Panc1 (cell line): ENCODE results near the gene ESR1. TPM values are rescaled to one million over a fixed set of nuclear protein-coding genes. Genes with fewer than 3 reads are reported as not detected.

ENCODE experiments used
- ATAC-seq: fragments of 200-7000 bp; cut with Tn5 transposase; 2 replicates; pipeline ENCODE4 v1.9.1; 2020; ENCODE audit warnings: mild to moderate bottlenecking, moderate library complexity
- BruUV-seq: library from RNA; stranded (reverse); fragments of 400-500 nt; replicated peaks from 2 replicates; lab custom pipeline; 2021; lab: Mats Ljungman, UMichigan
- CTCF ChIA-PET: fragments of 300-600 bp; sonication (Branson Sonifier 250); formaldehyde crosslinking; loops from one replicate; lab custom pipeline; 2022; ENCODE audit warnings: antibody characterized with exemption; lab: Charles Lee
- POLR2A ChIA-PET: fragments of 300-600 bp; sonication (Branson Sonifier 250); formaldehyde crosslinking; loops from one replicate; lab custom pipeline; 2022; ENCODE audit warnings: antibody characterized with exemption; lab: Charles Lee
- DNase-seq: peaks from one replicate; pipeline ENCODE4 v3.0.0-alpha.2; 2010; ENCODE audit warnings: low read depth, low spot score
- H3K27ac ChIP-seq: 2 replicates; pipeline ENCODE4 v1.5.1; 2011; ENCODE audit warnings: mild to moderate bottlenecking, low read length, inconsistent platforms
- H3K27me3 ChIP-seq: fragments of 200-500 bp; sonication (Bioruptor generic); 2 replicates; pipeline ENCODE4 v1.6.0; 2014; ENCODE audit warnings: low read length, inconsistent platforms; ENCODE audit not compliant: control insufficient read depth, insufficient read depth
- H3K36me3 ChIP-seq: fragments of 200-500 bp; sonication (Bioruptor generic); 2 replicates; pipeline ENCODE4 v1.5.1; 2014; ENCODE audit warnings: inconsistent platforms, mild to moderate bottlenecking, low read length, moderate library complexity; ENCODE audit not compliant: control insufficient read depth, insufficient read depth
- H3K4me1 ChIP-seq: 2 replicates; pipeline ENCODE4 v1.5.1; 2011; ENCODE audit warnings: inconsistent platforms, mild to moderate bottlenecking, low read length, moderate library complexity; ENCODE audit not compliant: control insufficient read depth, insufficient read depth
- H3K4me3 ChIP-seq, 2 experiments: 2 replicates each; pipeline ENCODE4 v1.5.1; 2011 to 2012; ENCODE audit warnings: low read depth in 2 of 2, low read length in 2 of 2, mild to moderate bottlenecking in 2 of 2, inconsistent platforms in 1 of 2, moderate library complexity in 1 of 2
- H3K9me3 ChIP-seq: fragments of 200-500 bp; sonication (Bioruptor generic); 2 replicates; pipeline ENCODE4 v1.5.1; 2014; ENCODE audit warnings: low read depth, mild to moderate bottlenecking, inconsistent platforms, low read length, moderate library complexity; ENCODE audit not compliant: control insufficient read depth, insufficient read depth
- POLR2AphosphoS5 ChIP-seq: IDR thresholded peaks from 2 replicates; pipeline ENCODE4 v1.6.1; 2012; ENCODE audit warnings: mild to moderate bottlenecking, low read depth, low read length, moderate library complexity
- SIN3A ChIP-seq: IDR thresholded peaks from 2 replicates; pipeline ENCODE4 v1.6.1; 2012; ENCODE audit warnings: low read depth, mild to moderate bottlenecking, low read length, moderate library complexity, borderline replicate concordance; ENCODE audit not compliant: insufficient read depth
- TCF7L2 ChIP-seq: IDR thresholded peaks from 2 replicates; pipeline ENCODE4 v1.6.1; 2011; ENCODE audit warnings: mild to moderate bottlenecking, low read depth, low read length, inconsistent platforms
- in situ Hi-C: cut with HindIII; loops from 2 replicates; pipeline ENCODE4 v1.10.0; 2016; ENCODE audit warnings: low sequenced_read_pairs, low pct_unique_long_range_greater_than_20kb
- intact Hi-C: fragments of 100-400 bp; cut with micrococcal nuclease; formaldehyde crosslinking; loops from one replicate; pipeline ENCODE4 v1.10.0; 2022; ENCODE audit not compliant: unreplicated experiment
- total RNA-seq: library from RNA; stranded (reverse); gene quantifications from one replicate; pipeline ENCODE4 v1.2.1, GENCODE V29; 2021; ENCODE audit not compliant: unreplicated experiment
- TF ChIP-seq, protein P1 (sequence below): fragments of 450-650 bp; IDR thresholded peaks from 2 replicates; pipeline ENCODE4 v1.5.1; 2017; ENCODE audit warnings: mild to moderate bottlenecking
- TF ChIP-seq, protein P2 (sequence below), 2 experiments: IDR thresholded peaks; 2 replicates each; pipeline ENCODE4 v1.6.1; 2011 to 2012; ENCODE audit warnings: low read depth in 2 of 2, control low read depth in 1 of 2, low read length in 1 of 2, mild to moderate bottlenecking in 1 of 2, moderate library complexity in 1 of 2; ENCODE audit not compliant: insufficient read depth in 1 of 2

Gene ESR1
- total RNA-seq, 1 experiment from 2014 or later, result 0.03 TPM

DNA sequence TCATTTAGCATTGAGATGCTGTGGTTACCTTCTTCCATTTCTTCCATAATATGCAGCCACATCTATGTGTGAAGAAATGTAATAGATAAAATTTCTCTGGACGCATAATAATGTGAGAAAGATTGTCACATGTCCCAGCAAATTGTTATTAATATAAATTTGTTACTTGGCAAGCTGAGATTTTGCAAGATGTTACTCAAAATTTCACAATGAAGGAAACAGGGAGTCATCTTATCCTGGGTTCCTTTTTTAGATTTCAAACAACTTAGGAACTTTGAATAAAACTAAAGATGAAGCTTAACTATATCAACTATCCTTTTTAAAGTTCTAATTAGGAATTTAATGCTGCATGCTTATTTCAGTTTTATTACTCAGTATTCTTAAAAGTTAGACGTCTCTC is 3.6 kb downstream of the ESR1 start:
- DNase-seq, result no peak
- Histone ChIP-seq H3K36me3 (no peaks in the 10 kb centered on the region), H3K27ac (no peak overlapping the region), H3K27me3 (peaks cover 41% of the 10 kb centered on the region), H3K4me1 (no peaks in the 10 kb centered on the region), H3K9me3 (no peaks in the 10 kb centered on the region), H3K4me3 (no peak overlapping the region)
- BruUV-seq, result no TSS peak
- intact Hi-C loops (no loop called here), in situ Hi-C loops (no loop called here)
- ATAC-seq, result no peak
- TF ChIP-seq, protein P1, sequence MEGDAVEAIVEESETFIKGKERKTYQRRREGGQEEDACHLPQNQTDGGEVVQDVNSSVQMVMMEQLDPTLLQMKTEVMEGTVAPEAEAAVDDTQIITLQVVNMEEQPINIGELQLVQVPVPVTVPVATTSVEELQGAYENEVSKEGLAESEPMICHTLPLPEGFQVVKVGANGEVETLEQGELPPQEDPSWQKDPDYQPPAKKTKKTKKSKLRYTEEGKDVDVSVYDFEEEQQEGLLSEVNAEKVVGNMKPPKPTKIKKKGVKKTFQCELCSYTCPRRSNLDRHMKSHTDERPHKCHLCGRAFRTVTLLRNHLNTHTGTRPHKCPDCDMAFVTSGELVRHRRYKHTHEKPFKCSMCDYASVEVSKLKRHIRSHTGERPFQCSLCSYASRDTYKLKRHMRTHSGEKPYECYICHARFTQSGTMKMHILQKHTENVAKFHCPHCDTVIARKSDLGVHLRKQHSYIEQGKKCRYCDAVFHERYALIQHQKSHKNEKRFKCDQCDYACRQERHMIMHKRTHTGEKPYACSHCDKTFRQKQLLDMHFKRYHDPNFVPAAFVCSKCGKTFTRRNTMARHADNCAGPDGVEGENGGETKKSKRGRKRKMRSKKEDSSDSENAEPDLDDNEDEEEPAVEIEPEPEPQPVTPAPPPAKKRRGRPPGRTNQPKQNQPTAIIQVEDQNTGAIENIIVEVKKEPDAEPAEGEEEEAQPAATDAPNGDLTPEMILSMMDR, result no peak
- TF ChIP-seq SIN3A, result no peak
- no peak for TF ChIP-seq POLR2AphosphoS5
- TF ChIP-seq, protein P2, sequence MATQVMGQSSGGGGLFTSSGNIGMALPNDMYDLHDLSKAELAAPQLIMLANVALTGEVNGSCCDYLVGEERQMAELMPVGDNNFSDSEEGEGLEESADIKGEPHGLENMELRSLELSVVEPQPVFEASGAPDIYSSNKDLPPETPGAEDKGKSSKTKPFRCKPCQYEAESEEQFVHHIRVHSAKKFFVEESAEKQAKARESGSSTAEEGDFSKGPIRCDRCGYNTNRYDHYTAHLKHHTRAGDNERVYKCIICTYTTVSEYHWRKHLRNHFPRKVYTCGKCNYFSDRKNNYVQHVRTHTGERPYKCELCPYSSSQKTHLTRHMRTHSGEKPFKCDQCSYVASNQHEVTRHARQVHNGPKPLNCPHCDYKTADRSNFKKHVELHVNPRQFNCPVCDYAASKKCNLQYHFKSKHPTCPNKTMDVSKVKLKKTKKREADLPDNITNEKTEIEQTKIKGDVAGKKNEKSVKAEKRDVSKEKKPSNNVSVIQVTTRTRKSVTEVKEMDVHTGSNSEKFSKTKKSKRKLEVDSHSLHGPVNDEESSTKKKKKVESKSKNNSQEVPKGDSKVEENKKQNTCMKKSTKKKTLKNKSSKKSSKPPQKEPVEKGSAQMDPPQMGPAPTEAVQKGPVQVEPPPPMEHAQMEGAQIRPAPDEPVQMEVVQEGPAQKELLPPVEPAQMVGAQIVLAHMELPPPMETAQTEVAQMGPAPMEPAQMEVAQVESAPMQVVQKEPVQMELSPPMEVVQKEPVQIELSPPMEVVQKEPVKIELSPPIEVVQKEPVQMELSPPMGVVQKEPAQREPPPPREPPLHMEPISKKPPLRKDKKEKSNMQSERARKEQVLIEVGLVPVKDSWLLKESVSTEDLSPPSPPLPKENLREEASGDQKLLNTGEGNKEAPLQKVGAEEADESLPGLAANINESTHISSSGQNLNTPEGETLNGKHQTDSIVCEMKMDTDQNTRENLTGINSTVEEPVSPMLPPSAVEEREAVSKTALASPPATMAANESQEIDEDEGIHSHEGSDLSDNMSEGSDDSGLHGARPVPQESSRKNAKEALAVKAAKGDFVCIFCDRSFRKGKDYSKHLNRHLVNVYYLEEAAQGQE (IDR thresholded peaks at IDR 0.05; ENCODE audit: insufficient read depth in 1 of 2, low read depth in 2 of 2, low read length in 1 of 2), result no peak
- no peak for TF ChIP-seq TCF7L2
- POLR2A ChIA-PET, result no interaction called here
- CTCF ChIA-PET, result no interaction called here

DNA sequence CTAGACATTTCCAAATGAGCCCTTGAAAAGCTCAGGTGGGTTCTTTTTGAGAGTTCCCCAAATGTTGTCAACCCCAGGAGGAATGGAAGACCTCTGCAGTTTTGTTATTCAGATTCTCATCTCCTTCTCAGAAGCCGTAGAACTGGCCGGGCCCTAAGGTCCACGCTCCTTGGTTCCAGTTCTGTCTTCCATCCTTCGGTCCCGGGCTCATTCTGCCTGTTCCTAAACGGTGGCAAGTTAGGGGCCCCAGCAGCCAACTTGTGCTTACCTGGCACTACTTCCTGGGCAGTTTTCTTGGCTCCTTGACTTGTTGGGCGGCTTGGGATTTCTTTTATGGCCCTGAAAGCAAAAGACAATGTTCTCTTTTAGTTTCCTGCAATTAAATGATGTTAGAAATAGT is 6.4 kb downstream of the ESR1 start:
- H3K36me3 ChIP-seq, result no peaks in the 10 kb centered on the region
- TF ChIP-seq SIN3A (no peak), POLR2AphosphoS5 (no peak), TCF7L2 (no peak)
- TF ChIP-seq, protein P2 (IDR thresholded peaks at IDR 0.05; ENCODE audit: insufficient read depth in 1 of 2, low read depth in 2 of 2, low read length in 1 of 2), result no peak
- TF ChIP-seq, protein P1, result no peak
- H3K4me3 ChIP-seq, result no peak overlapping the region
- no TSS peak for BruUV-seq
- ATAC-seq, result no peak
- H3K4me1 ChIP-seq, result no peaks in the 10 kb centered on the region
- peaks cover 30% of the 10 kb centered on the region for H3K27me3 ChIP-seq
- intact Hi-C loops (no loop called here), in situ Hi-C loops (no loop called here)
- ChIA-PET POLR2A (no interaction called here), CTCF (no interaction called here)
- DNase-seq, result no peak
- no peak overlapping the region for H3K27ac ChIP-seq
- H3K9me3 ChIP-seq, result no peaks in the 10 kb centered on the region
